HG03469 (cell line): ENCODE data around the gene TECRL.

Experiments used
- ATAC-seq: cut with Tn5 transposase; IDR thresholded peaks from one replicate; pipeline ENCODE4 v1.9.1; 2021; ENCODE audit warnings: mild to moderate bottlenecking, moderate library complexity, moderate number of reproducible peaks; ENCODE audit not compliant: unreplicated experiment

TECRL gene, protein sequence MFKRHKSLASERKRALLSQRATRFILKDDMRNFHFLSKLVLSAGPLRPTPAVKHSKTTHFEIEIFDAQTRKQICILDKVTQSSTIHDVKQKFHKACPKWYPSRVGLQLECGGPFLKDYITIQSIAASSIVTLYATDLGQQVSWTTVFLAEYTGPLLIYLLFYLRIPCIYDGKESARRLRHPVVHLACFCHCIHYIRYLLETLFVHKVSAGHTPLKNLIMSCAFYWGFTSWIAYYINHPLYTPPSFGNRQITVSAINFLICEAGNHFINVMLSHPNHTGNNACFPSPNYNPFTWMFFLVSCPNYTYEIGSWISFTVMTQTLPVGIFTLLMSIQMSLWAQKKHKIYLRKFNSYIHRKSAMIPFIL

DNA sequence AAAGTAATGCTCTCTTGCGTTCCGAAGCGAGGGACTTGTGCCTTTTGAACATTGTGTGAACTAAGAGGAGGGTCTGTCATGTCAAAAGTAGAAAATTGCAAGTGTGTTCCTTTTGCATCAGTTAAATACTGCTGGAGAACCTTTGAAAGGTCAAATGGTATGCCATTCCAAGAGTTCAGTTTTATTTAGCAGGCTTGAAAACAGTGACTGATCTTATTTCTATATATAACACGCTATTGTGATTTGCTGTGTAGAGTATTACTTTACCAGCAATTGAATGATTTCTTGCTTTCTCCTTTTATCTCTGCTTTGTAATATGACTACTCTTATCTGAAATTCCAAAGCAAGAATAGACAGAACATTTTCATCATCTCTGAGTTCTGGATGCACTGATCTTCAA, at the start of gene TECRL:
Gene TECRL, minus strand, starts transcription at position 151 of the 400 bp plus-strand sequence. Its CDS starts 99 bp downstream, at position 52.
- ATAC-seq, result no peak

DNA sequence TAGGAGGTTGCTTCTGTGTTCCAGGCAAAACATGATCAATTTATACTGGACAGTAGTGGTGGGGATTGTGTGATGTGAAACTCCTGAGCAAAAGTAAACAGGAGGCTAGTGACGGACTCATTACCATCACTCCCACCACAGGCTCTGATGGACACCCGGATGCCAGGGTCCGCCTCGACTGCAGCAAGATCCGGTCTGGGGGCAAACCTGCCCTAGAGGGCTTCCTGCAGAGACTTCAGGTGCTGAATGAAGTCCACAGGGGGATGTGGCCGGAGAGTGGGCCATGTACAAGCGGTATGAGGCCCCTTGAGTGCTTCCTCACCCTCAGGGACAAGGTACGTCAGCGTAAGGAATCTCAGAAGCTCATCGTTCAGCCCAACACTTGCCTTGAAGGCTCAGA, 23.4 kb upstream of the TECRL start:
- no peak for ATAC-seq

DNA sequence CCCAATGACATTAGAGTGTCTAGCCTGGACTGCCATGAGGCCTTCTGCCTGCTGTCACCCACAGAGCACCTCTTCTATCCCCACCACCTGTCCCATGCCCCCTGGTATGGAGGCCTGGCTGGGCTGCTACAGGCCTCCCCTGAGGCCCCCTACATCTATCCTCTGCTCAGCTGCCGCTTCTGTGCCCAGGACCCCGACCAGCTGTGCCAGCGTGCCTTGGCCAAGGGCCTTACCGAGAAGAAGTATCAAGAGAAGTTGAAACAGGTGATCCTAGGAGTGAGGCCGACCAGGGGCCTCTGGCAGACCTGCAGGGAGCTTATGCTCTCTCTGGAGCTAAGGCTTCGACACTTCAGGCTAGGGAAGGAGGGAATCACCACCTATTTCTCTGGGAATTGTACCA, 21.7 kb upstream of the TECRL start:
- ATAC-seq, result no peak

DNA sequence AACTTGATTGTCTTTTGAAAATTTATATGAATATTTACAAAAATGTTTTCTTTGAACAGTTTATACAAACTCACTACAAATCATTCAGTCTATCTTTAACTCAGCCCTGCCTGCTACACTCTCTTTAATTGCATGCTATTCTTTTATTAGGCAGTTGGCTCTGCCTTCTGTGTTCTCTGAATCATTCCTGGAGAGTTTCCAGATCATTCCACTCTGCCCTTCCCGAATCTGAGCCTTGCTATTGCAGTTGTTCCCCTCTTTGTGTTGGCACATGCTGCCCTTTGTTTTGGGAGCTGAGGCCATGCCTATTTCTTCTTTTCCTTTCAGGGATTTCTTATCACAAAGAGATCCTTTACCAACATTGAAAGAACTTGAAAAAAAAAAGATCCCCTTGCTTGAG, 8.7 kb upstream of the TECRL start:
- no peak for ATAC-seq

DNA sequence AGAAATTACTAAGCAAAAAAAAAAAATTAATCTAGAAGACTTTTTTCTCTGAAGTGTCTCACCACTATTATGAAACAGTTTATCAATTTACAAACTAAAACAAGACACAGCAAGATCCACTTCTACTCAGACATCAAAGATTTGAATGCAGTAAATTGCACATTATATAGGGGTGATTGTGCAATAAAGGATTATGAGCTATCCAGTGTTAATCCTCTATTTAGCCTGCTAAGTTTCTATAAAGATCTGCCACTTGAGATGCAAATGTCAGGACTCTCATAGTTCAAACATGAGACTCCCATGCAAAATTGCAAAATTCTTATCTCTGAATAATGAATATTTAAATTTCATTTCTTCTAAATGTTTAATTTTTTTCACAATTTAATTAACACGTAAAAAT, 2.2 kb downstream of the TECRL start:
- no peak for ATAC-seq

DNA sequence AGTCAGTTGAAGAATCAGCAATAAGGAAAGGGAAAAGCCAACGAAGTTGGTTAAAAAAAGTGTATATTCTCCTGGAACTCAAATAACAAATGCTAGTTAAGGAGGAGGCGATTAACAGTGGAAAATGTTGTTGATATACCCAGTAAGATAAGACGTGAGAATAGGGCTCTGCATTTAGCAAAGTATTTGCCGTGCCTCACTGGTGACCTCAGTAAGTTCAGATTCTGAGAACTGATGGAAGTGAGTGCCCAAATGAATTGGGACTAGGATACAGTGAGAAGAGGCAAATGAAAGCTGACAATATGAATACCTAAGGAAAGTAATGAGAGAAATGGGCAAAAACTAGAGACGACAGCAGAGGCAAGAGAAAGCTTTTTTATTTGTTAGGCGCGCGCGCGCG, 3.5 kb downstream of the TECRL start:
- ATAC-seq, result no peak

DNA sequence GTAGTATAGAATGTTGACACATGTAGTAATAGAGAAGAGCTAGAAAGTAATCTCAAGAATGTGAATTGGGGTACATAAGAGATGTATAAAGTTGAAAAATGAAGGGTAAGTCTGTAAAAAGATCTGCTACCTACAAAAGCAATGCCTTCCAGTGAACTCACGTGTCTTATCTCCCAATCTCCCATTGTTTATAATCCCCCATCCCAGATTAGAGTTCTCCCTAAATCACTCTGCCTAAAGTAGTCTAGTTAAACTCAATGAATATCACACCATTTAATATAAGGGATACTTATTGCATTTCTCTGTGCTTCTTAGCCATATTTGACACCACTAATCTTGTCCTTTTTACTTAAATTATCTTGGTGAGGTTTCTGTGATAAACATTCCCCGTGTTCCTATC, 6.6 kb downstream of the TECRL start:
- no peak for ATAC-seq

DNA sequence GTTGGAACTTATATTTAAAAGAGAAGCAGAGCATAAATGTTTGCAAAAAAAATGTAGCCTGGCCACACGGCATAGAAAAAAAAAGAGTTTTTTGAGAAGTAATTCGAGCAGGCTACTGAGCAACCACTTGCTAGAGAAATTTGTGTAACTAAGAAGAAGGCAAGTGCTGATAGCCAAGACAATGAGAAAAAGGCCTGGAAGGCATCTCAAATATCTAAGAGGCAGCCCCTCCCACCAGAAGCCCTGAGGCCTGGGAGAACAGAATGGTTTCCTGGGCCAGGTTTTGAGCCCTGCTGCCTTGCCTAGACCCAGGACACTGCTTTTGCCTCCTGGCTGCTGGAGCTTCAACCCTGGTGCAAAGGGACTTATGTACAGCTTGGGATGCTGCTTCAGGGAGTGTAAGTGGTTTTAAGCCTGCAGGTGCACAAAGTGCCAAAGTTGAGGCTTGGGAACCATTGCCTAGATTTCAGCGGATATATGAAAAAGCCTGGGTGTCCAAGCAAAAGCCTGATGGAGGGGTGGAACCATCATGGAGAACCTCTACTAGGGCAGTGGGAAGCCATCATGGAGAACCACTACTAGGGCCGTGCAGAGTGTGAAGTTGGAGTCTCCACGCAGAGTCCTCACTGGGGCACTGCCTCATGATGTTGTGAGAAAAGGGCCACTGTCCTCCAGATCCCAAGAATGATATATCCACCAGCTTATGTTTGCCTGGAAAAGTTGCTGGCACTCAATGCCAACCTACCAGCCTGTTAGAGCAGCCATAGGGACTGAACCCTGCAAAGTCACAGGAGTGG, 9.7 kb downstream of the TECRL start:
- no peak for ATAC-seq

DNA sequence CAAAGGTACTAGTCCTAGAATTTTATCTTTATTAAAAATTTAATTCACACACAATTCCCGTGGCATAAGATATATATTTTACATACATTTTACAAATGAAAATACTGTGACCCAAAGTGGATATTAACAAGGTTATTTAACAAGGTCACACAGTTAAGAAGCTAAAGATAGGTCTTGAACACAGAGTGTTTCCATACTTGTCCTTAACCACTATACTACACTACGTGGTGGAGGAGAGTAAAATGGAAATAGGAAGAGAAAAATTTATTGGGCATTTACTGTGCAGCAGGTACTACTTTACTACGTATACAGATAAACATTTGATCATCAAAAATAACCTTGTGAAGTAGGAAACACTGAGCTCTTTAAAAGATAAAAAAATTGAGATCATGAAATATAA, 14.8 kb downstream of the TECRL start:
- ATAC-seq, result no peak

DNA sequence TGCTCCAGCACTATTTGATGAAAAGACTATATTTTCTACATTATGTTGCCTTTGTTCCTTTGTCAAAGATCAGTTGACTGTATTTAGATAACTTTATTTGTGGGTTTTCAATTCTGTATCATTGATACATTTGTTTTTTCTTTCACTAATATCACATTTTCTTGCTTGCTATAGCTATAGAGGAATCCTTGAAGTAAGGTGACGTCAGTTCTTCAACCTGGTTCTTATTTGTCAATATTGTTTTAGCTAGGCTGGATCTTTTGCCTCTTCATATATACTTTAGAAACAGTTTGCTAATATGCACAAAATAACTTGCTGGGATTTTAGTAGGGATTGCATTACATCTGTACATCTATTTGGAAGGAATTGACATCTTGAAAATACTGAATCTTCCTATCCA, 21.0 kb downstream of the TECRL start:
- no peak for ATAC-seq

DNA sequence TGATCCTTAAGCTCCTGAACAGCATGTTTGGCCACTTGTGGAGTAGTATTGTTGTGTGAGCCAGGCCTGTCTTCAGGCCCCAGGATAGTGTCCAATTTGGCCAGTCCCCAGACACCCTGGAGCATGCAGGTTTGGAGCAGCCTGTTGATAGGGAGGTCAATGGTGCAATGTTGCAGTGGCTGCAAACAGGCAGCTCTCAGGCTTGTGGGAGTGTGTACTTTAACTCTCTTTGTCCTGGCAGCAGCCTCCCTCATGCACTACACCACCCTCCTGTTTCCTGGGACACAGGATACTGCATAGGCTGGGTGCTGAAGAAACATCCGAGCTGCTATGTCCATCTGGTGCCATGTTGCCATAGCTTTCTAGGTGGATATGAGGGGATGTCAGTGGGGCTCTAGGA, 24.0 kb downstream of the TECRL start:
- no peak for ATAC-seq

DNA sequence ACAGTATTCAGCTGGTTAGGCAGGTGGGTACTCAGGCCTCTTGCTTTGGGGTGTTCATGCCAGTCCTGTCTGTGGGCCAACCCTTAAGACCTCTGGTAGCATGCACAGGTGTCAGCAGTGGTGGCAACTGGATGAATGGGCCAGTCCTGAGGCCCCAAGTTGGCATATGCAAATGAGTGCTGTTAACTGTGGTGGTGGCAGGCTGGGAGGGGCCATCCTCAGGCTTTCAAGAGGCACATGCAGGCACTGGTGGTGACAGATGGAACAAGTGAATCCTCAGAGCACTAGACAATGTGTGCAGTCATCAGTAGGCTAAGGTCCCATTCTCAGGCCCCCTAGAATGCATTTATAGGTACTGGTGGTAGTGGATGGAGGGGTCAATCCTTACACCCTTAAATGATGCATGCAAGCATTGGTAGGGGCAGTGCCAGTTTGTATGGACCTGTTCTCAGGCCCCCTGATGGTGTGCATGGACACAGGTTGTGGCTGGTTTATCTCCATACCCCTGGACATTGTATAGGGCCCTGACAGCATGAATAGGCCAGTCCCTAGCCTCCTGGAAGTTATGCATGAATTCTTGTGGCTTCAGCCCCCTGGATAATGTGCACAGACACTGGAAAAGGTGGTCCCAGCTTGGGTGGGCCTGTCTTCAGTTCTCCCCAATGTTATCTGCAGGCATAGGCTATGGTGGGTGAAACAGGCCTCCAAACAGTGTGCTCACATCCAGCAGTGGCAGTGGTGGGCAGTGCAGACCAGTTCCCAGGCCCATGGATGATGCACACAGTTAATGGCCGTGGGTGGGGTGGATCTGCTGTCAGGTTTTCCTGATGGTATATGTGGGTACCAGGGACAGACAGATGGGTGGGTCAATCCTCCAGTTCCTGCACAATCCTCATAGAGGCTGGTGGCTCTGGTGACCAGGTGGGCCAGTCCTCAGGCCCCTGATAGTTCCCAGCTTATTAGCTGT, 24.7 kb downstream of the TECRL start:
- no peak for ATAC-seq

DNA sequence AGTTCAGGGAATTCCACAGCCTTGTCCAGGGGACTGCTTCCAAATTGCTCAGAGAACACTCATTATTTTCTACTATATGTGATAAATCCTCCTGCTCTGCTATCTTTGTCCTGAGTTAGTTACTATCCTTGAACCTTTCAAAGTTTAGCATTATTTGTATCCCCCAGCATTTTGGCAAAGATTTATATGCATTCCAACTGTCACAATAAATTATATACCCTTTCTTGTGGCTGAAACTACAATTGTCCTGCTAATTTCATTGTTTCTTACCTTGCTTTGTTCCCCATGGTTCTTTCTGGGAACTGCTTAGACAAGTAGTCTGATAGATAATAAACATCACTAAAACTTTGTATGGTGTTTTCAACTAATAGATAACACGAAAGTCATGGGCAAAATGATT, 40.5 kb downstream of the TECRL start:
- ATAC-seq, result no peak

DNA sequence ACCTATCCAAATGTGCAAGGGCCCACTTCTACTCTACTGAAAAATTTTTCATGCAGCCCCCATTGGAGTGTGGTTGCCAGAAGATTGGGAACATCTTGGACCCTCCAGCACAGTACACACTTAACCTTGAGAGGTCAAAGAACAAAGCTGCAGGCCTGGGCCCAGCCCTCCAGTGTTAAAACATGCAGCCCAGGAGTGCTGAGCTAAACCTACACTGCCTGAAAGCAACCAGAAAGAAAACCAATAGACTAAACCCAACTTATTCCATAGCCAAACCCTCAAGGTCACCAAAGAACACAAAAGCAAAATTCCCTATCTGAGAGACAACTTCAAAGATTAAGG, 47.9 kb downstream of the TECRL start:
- ATAC-seq, result no peak

DNA sequence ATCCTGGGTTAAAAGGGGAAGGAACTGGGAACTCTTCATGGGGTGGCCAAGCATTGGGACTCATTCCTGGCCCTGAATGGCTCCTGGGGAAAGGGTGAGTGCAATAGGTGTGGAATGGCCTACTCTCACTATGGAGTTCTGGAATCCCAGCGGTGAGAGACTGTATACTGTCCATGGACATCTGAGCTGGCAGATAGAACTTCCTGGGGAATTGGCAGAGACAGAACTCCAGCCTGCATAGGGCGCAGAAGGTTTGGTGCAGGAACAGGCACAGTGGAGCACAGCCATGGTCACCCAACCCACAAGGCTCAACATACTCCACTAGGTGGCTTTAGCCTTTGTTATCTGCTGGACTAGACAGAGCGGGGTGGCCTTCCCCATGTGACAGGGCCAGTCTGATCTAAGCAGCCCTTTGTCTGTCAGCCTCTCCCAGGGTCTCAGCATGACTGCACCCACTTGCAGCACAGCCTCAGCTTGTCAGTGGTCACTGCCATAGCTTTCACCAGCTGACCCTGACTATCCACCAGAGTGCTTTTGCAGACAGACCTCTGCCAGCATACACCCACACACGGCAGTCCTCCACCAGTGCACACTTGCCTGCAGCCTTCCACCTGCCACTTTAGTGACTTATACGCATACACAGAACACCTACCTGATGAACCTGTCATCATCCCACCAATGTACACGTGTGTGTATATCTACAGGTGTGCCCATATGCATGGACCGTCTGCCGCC, 48.4 kb downstream of the TECRL start:
- no peak for ATAC-seq

DNA sequence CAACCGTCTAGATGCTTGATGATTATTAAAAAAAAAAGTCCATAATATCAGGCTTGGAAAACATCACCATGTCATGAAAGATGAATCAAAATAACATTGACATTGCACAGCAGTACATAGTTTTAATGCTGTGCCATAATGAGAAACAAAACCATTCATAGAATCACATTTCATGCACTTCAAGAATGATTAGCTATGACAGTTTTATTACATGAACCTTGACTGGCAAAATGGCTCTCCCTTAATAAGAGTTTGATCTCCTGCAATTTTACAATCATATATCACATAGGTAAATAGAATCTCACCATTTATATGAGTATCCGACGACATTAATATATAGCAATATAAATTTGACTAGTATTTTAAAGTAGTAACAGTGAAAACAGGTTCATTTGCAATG, 49.8 kb downstream of the TECRL start:
- ATAC-seq, result no peak

DNA sequence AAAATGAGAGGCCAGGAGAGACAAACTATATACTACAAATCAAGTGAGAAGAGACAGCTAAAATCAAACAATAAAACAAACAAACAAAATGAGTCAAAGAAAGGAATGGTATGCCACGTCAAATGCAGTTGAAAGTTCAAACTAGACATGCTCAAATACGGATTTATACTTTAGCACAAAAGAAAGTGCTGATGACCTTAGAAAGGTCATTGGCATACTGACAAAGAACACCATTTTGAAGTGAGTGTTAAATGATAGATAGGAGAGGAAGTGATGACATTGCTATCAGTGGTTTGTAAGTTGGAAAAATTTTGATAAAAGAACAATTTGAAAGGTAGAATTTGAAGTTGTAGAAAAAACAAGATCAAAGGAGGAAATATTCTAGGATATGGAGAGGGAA, 55.3 kb downstream of the TECRL start:
- ATAC-seq, result no peak

DNA sequence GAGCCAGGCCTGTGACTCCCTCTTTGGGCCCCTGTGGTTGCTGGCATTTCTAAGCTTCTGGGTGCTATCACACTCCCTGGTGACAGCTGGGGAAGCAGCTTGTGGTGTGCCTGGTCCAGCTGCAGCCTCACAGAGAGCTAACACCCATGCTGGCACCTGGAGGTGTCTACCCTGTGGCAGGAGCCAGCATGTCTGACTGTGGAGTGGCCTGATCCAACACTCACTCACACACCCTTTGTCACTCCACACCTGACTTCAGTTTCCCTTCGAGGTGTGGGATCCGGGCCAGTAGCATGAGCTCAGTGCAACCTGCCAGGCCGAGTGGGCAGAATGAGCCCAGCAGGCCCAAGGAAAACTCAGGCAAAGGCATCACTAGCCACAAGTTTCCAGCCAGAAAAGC, 67.5 kb downstream of the TECRL start:
- no peak for ATAC-seq

DNA sequence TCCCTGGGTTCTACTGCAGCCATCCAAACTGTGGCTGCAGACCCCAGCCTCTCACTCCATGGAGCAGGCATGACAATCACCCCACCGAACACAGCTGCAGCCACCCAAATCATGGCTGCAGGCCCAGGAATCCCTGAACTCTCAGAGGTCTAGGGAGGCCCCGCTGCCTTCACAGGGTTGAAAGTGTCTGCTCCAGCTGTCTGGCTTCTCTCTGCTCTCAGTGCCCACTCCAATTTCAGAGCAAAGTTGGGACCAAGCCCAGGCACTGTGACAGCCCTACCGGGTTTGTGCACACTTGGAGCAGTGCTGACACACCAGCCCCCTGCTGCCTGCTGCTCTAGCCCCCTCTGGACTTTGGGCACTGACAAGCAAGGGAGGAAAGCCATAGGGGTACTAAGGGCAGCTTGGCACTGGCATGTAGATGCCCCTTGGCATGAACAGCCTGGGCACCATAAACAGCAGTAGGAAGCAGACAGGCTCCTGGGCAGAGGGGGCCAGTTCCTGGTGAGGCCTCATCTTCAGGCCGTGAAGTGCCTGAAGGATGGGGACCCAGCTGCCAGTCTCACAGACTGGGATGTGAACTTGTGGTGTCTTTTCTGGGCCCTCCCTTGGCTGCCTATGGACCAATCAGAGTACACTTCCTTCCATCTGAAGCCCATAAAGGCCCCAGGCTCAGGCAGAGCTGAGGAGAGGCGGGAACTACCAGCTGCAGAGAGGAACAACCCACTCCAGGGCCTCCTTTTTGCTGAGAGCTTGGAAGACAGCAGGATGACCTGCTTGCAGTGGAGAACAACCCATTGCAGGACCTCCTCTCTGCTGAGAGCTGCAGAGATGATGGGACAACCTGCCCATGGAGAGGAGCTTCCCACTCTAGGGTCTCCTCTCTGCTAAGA, 68.8 kb downstream of the TECRL start:
- ATAC-seq, result no peak

DNA sequence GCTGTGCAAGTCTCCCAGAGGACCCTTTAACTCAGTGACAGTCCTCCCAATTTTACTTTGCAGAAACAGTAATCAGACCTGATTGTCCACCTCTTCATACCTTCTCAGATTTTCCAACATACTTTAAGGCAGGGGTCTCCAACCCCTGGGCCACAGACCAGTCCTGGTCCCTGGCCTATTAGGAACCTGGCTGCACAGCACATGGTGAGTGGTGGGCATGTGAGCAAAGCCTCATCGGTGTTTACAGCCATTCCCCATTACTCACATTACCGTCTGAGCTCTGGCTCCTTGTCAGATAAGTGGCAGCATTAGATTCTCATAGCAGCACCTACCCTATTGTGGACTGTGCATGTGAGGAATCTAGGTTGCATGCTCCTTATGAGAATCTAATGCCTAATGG, 74.3 kb downstream of the TECRL start:
- no peak for ATAC-seq
